Testis (tissue), 3 donors: ENCODE measurements around the gene ATP2A3. TPM values are rescaled to one million over a fixed set of nuclear protein-coding genes. Genes with fewer than 3 reads are reported as not detected.
A peak's percentile ranks its signal among the peaks of the same experiment; 100 is the strongest.

ENCODE experiments used
- DNase-seq: peaks from one replicate; pipeline ENCODE4 v3.0.0-alpha.2; 2019
- H3K27ac ChIP-seq, 2 donors: fragments of 200-600 bp; sonication (generic); one replicate each; pipeline ENCODE4 v1.5.1; 2019
- H3K27me3 ChIP-seq: fragments of 200-600 bp; sonication (generic); one replicate; pipeline ENCODE4 v1.5.1; 2019
- H3K36me3 ChIP-seq: fragments of 200-600 bp; sonication (generic); one replicate; pipeline ENCODE4 v1.5.1; 2017; ENCODE audit warnings: low read depth; ENCODE audit errors: missing control alignments
- H3K4me1 ChIP-seq: fragments of 200-600 bp; sonication (generic); one replicate; pipeline ENCODE4 v1.5.1; 2019
- H3K4me3 ChIP-seq, 2 donors: fragments of 200-600 bp; sonication (generic); one replicate each; pipeline ENCODE4 v1.5.1; 2017 to 2019
- H3K9me3 ChIP-seq: fragments of 200-600 bp; sonication (generic); one replicate; pipeline ENCODE4 v1.5.1; 2017
- CTCF ChIP-seq, 3 experiments: fragments of 450-650 bp in 2 of 3; fragments of 200-600 bp in 1 of 3; sonication (generic) in 1 of 3; IDR thresholded peaks; one replicate each; pipeline ENCODE4 v1.5.1; 2016 to 2019; ENCODE audit warnings: antibody characterized with exemption in 3 of 3, mild to moderate bottlenecking in 2 of 3, moderate library complexity in 1 of 3
- POLR2A ChIP-seq: fragments of 450-650 bp; IDR thresholded peaks from one replicate; pipeline ENCODE4 v1.6.1; 2017; ENCODE audit warnings: antibody characterized with exemption, mild to moderate bottlenecking, moderate library complexity
- WGBS, 2 donors: methylation state at CpG; one replicate each; pipeline ENCODE4 v1.1.5; 2018; 5-methylcytosine and 5-hydroxymethylcytosine counted together
- intact Hi-C: fragments of 100-400 bp; cut with DNase I; formaldehyde crosslinking; loops from one replicate; pipeline ENCODE4 v1.15.1; 2023; ENCODE audit warnings: low total_unique reads
- polyA plus RNA-seq: library from polyadenylated mRNA; stranded (reverse); fragments of 350-450 nt; fragmentation: Illumina TruSeq; extraction: RNeasy Lipid Tissue Mini Kit (QIAGEN cat#74804); gene quantifications from one replicate; pipeline ENCODE4 v1.2.3, GENCODE V29; 2014; ENCODE audit warnings: low read depth, low replicate concordance; ENCODE audit not compliant: insufficient read depth
- total RNA-seq, 2 donors: library from RNA; depleted of rRNA; stranded (reverse); fragments of >200 nt; gene quantifications; one replicate each; pipeline ENCODE4 v1.2.3, GENCODE V29; 2016

The ATP2A3 gene
- total and polyA plus RNA-seq, 3 donors from 2014 or later = 8.0 to 19.6 (median 8.2) TPM

- no peaks in the 10 kb centered on the region for H3K27me3 ChIP-seq
- no peaks in the 10 kb centered on the region for H3K36me3 ChIP-seq
- no peak for DNase-seq
- TF ChIP-seq POLR2A = no peak
- H3K4me1 ChIP-seq = peaks cover 55% of the 10 kb centered on the region
- H3K4me3 ChIP-seq = no peak overlapping the region
- intact Hi-C loops = no loop called here
- 50 to 62% methylated on average over 4 of the region's 4 CpGs for WGBS, 2 donors
- H3K9me3 ChIP-seq = no peaks in the 10 kb centered on the region
- peak overlapping the region in 1 of 2 donors; percentile 86 for H3K27ac ChIP-seq
These were observed 73.4 kb downstream of the ATP2A3 start for GRCh38 chr17:3890878-3891219.

- peaks cover 52% of the 10 kb centered on the region for H3K4me1 ChIP-seq
- no peaks in the 10 kb centered on the region for H3K36me3 ChIP-seq
- no peaks in the 10 kb centered on the region for H3K27me3 ChIP-seq
- H3K27ac ChIP-seq = peak overlapping the region; percentile 31 to 86
- no peak overlapping the region for H3K4me3 ChIP-seq
- intact Hi-C loops = no loop called here
- DNase-seq = peak; percentile 71
- 62 to 69% methylated on average over 11 to 15 of the region's 22 CpGs for WGBS, 2 donors
- H3K9me3 ChIP-seq = no peaks in the 10 kb centered on the region
- no peak for TF ChIP-seq POLR2A
- no peak for TF ChIP-seq CTCF (IDR thresholded peaks at IDR 0.05)
These were observed 74.0 kb downstream of the ATP2A3 start for GRCh38 chr17:3890082-3890877.

GRCh38 chr17:3889325-3890012, 74.8 kb downstream of the ATP2A3 start:
- no peaks in the 10 kb centered on the region for H3K36me3 ChIP-seq
- no peak for TF ChIP-seq CTCF (IDR thresholded peaks at IDR 0.05)
- TF ChIP-seq POLR2A = no peak
- WGBS, 2 donors = 93 to 100% methylated on average over 2 to 17 of the region's 17 CpGs
- intact Hi-C loops = no loop called here
- no peaks in the 10 kb centered on the region for H3K27me3 ChIP-seq
- H3K4me1 ChIP-seq = peaks cover 43% of the 10 kb centered on the region
- peak overlapping the region; percentile 31 to 86 for H3K27ac ChIP-seq
- H3K4me3 ChIP-seq = no peak overlapping the region
- no peaks in the 10 kb centered on the region for H3K9me3 ChIP-seq
- DNase-seq = no peak

- H3K27me3 ChIP-seq = no peaks in the 10 kb centered on the region
- peaks cover 34% of the 10 kb centered on the region for H3K4me1 ChIP-seq
- peak overlapping the region; percentile 31 to 86 for H3K27ac ChIP-seq
- WGBS, 2 donors = 68 to 76% methylated on average over 12 to 49 of the region's 50 CpGs
- peak; percentile 87 for DNase-seq
- intact Hi-C loops = no loop called here
- no peak overlapping the region for H3K4me3 ChIP-seq
- no peaks in the 10 kb centered on the region for H3K9me3 ChIP-seq
- TF ChIP-seq CTCF (IDR thresholded peaks at IDR 0.05) (no peak), POLR2A (no peak)
- H3K36me3 ChIP-seq = no peaks in the 10 kb centered on the region
These were observed 75.7 kb downstream of the ATP2A3 start for GRCh38 chr17:3888343-3889171.

- 78 to 84% methylated on average over 9 of the region's 9 CpGs for WGBS, 2 donors
- Histone ChIP-seq H3K4me1 (peaks cover 32% of the 10 kb centered on the region), H3K27me3 (no peaks in the 10 kb centered on the region), H3K36me3 (no peaks in the 10 kb centered on the region), H3K27ac (peak overlapping the region; percentile 31 to 86), H3K4me3 (no peak overlapping the region), H3K9me3 (no peaks in the 10 kb centered on the region)
- DNase-seq = no peak
- TF ChIP-seq CTCF (IDR thresholded peaks at IDR 0.05) (no peak), POLR2A (no peak)
- intact Hi-C loops = no loop called here
These were observed 76.4 kb downstream of the ATP2A3 start for GRCh38 chr17:3887804-3888203.
